HG03442 (cell line): ENCODE results near the gene CANT1.

ENCODE experiments used
- ATAC-seq: cut with Tn5 transposase; IDR thresholded peaks from one replicate; pipeline ENCODE4 v1.9.1; 2021; ENCODE audit warnings: mild to moderate bottlenecking, moderate library complexity; ENCODE audit not compliant: unreplicated experiment

CANT1 gene

GRCh38 chr17:78998311-78999055 is 11.1 kb downstream of the CANT1 start:
- ATAC-seq: no peak

GRCh38 chr17:78997881-78998280 is 11.7 kb downstream of the CANT1 start:
- no peak for ATAC-seq

- ATAC-seq: no peak
These were observed 12.3 kb downstream of the CANT1 start for GRCh38 chr17:78997231-78997741.

- no peak for ATAC-seq
These were observed 12.8 kb downstream of the CANT1 start for GRCh38 chr17:78996781-78997201.

- ATAC-seq: no peak
These were observed 13.7 kb downstream of the CANT1 start for GRCh38 chr17:78995761-78996451.

- no peak for ATAC-seq
These were observed 14.4 kb downstream of the CANT1 start for GRCh38 chr17:78995022-78995760.

- ATAC-seq: no peak
These were observed 15.4 kb downstream of the CANT1 start for GRCh38 chr17:78993981-78994671.

- no peak for ATAC-seq
These were observed 16.2 kb downstream of the CANT1 start for GRCh38 chr17:78993241-78993956.

- no peak for ATAC-seq
These were observed 16.9 kb downstream of the CANT1 start for GRCh38 chr17:78992542-78993212.

- no peak for ATAC-seq
These were observed 17.5 kb downstream of the CANT1 start for GRCh38 chr17:78991906-78992532.

GRCh38 chr17:78991017-78991738 is 18.4 kb downstream of the CANT1 start:
- ATAC-seq: no peak

- no peak for ATAC-seq
These were observed 19.1 kb downstream of the CANT1 start for GRCh38 chr17:78990349-78991016.

- no peak for ATAC-seq
These were observed 21.4 kb downstream of the CANT1 start for GRCh38 chr17:78988152-78988551.

- no peak for ATAC-seq
These were observed 22.8 kb downstream of the CANT1 start for GRCh38 chr17:78986649-78987328.

- ATAC-seq: no peak
These were observed 23.4 kb downstream of the CANT1 start for GRCh38 chr17:78986048-78986648.

- ATAC-seq: no peak
These were observed 24.2 kb downstream of the CANT1 start for GRCh38 chr17:78985395-78985794.
